SK-N-MC (cell line): ENCODE results near the gene KLHL7.

Experiments used
- EZH2 ChIP-seq: fragments of 200-600 bp; sonication (generic); IDR thresholded peaks from one replicate; pipeline ENCODE4 v1.6.1; 2017; ENCODE audit warnings: antibody characterized with exemption
- POLR2AphosphoS5 ChIP-seq: IDR thresholded peaks from 2 replicates; pipeline ENCODE4 v1.6.1; 2012; ENCODE audit warnings: mild to moderate bottlenecking, low read depth, low read length, borderline replicate concordance

DNA sequence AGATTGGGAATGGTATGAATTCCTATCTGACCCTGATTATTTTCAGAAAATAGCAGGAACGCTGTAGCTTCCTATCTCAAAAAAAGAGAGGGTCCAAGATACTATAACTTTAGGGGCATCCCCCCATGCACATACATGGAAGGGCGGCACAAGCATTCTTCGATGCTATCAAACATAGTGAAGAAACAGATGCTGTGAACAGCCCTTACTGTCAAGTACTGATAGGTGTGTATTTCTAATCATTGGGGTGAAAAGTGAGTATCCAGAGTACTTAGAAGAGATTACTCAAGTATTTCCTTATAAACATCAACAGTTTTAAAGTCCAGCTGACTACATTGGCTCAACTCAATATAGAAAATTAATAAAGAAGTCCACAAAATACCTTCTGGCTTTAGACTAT lies 59.3 kb downstream of the KLHL7 start:
- TF ChIP-seq POLR2AphosphoS5 = no peak
- no peak for TF ChIP-seq EZH2
